Kidney glomerular epithelial cell (primary cell): Measurements from ENCODE around the gene TMEM254.
"Not testable (repeated sequence)": the region's sequence is repeated elsewhere in the genome, so short reads cannot be mapped to it uniquely, and the experiment has no call there.

Experiments
- DNase-seq: peaks from one replicate; lab custom pipeline; 2025; lab: John Stamatoyannopoulos, UW

Gene TMEM254

DNA sequence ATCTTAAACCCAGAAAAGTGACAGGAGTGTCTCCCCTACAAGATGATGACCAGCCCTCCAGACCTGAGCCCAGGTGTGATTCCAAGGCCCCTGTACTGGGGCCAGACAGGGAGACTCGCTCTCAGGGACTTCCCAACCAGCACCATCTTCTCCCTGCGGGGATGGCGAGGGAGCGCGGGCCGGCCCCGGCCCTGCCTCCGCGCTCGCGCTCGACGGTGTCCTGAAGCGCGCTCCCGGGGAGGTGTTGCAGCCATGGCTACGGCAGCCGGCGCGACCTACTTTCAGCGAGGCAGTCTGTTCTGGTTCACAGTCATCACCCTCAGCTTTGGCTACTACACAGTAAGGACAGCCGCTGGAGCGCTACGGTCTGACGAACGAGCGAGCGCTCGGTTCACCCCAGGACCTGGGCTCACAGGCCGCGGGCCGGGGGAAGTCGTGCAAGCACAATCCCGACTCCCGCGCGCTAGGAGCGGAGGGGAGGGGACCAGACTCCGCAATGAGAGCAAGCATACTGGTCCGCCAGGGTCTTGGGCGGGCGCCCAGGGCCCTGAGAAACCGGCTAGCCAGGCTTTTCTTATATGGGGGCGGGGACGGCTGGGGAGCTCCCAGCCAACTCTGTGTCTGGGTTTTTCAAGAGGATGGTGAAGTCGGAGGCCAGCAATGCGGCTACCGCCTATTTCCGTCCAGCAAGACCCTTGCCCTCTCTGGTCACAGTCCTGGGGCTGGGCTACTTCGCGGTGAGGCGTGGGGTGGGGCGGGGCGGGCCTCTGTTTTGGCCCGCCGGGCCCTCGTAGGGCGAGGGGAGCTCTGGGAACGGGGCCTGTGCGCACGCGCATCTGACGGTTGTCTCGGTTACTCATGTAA is at the start of gene TMEM254:
TSS of gene TMEM254 (plus strand) at position 218 of the 864 bp plus-strand sequence. CDS start at position 253, 35 bp downstream.
- DNase-seq: peak; percentile 89

- not testable (repeated sequence) for DNase-seq
These were observed 49.3 kb upstream of the TMEM254 start for GRCh38 chr10:80029205-80029604.

GRCh38 chr10:80029865-80030264 is 48.6 kb upstream of the TMEM254 start:
- DNase-seq: not testable (repeated sequence)

DNA sequence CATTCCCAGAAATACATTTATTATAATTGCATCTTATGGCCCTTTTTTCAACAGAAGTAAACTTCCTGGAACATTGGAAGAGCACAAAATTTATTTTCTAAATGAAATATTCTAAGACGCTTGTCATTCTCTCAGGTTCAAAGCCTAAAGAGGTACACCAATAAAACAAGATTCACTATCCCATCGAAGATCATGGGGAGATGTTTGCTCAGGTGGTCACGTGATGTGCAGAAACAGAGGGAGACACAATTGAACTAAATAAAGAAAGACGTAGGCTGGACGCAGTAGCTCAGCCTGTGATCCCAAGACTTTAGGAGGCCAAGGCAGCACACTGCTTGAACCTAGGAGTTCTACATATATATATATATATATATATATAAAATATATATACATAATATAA is 46.0 kb upstream of the TMEM254 start:
- no peak for DNase-seq

- not testable (repeated sequence) for DNase-seq
These were observed 43.7 kb upstream of the TMEM254 start for GRCh38 chr10:80034766-80035165.

- not testable (repeated sequence) for DNase-seq
These were observed 43.0 kb upstream of the TMEM254 start for GRCh38 chr10:80035430-80035829.

DNA sequence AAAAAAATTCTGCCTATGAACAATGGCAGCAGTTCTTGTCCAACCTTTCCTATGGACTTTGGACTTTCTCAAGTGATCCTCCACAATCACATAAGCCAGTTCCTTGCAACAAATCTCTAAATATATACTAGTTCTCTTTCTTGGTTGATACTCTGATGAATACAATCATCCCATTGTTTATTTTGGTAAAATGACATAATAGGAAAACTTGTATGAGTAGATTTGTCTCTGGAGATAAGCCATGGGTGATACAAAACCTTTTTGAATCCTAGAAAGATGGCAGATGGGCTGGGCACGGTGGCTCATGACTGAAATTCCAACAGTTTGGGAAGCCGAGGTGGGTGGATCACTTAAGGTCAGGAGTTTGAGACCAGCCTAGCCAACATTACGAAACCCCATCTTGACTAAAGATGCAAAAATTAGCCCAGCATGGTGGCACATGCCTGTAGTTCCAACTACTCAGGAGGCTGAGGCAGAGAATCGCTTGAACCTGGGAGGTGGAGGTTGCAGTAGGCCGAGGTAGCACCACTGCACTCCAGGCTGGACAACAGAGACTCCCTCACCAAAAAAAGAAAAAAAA is 41.5 kb upstream of the TMEM254 start:
- not testable (repeated sequence) for DNase-seq

- not testable (repeated sequence) for DNase-seq
These were observed 40.2 kb upstream of the TMEM254 start for GRCh38 chr10:80038226-80038625.

DNA sequence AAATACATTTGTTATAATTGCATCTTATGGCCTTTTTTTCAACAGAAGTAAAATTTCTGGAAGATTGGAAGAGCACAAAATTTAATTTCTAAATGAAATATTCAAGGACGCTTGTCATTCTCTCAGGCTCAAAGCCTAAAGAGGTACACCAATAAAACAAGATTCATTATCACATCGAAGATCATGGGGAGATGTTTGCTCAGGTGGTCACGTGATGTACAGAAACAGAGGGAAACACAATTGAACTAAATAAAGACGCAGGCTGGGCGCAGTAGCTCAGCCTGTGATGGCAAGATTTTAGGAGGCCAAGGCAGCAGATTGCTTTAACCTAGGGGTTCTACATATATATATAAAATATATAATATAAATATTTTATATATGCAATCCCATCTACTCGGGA is 37.3 kb upstream of the TMEM254 start:
- no peak for DNase-seq

DNA sequence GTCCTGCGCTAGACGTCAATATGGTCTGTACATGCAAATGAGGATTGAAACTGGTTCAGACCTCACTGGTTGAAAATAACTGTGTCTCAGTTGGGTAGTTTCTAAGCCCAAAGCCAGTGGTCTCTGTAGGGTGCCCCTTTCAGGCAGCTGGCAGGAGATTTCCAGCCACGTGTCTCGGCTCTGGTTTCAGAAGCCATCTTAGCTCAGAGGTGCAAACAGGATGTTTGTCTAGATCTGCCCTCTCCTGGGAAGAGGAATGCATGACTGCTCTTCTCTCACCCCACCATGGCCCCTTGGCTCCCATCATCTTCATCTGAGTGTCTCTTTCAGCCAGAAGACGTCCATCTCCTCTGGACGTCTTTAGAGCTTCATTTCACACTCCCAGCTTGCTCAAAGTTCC is 33.5 kb upstream of the TMEM254 start:
- DNase-seq: not testable (repeated sequence)

GRCh38 chr10:80046629-80047441 is 31.6 kb upstream of the TMEM254 start:
- DNase-seq: peak; percentile 12

DNA sequence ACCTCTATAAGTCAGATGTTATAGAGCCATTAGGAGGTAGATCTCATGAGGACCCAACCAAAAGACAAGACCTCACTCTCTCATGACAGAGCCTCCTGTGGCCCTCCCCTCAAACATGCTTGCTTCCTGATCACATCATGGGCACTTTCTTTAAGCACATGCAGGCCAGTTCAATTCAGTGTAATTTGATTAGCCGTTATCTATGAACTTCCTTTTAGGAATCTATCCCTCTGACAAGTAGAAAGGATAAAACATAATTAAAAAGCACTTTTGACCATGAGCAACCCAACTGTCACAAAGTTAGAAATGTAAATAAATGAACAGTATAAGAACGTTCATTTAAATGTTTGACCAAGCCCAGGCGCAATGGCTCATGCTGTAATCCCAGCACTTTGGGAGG is 27.7 kb upstream of the TMEM254 start:
- DNase-seq: no peak

GRCh38 chr10:80051993-80052392 is 26.5 kb upstream of the TMEM254 start:
- DNase-seq: no peak

DNA sequence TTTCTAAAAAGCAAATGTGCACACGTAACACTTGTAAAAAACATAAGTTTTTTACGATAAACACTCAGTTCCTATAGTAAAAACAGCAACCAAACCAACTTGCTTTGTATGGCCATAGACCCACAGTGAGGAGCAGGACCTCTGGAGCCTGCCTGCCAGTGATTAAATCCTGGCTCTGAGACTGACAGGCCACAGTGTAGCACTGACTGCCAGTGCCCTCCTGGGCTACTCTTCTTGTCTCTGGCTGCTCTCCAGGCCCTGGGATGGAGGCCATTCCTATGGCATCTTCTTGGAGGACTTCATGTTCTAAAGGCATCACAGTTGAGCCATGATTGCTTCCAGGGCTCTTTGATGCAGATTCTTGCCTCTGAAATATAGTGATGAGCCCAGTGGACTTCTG is 22.7 kb upstream of the TMEM254 start:
- no peak for DNase-seq

GRCh38 chr10:80057171-80057570 is 21.3 kb upstream of the TMEM254 start:
- no peak for DNase-seq

DNA sequence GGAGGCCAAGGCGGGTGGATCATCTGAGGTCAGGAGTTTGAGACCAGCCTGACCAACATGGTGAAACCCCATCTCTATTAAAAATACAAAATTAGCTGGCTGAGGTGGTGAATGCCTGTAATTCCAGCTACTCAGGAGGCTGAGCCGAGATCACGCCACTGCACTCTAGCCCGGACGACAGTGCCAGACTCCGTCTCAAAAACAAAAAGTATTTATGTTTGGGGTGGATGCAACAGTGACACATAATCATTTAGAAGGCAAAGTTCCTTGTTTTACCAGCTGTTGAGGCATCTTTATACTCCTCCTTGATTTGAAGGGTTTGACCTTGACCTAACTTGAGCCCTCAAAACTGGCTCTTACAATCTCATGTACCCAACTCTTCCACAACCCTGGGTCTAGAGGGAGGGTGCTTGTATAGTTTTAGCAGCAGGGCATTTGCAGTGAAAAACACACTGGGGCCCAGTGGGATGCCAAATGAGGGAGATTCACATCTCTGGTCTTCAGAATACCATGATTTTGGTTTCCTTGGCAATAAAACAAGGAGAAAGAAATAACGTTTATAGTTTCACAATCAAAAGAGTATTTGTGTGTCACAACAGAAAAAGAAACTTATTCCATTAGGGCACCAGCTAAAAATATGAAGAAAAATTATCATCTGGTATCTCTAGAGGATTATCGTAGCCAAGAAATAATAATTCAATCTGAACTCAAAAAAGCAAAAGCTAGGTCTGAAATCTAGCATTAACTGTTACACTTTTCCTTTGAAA is 14.2 kb upstream of the TMEM254 start:
- no peak for DNase-seq

DNA sequence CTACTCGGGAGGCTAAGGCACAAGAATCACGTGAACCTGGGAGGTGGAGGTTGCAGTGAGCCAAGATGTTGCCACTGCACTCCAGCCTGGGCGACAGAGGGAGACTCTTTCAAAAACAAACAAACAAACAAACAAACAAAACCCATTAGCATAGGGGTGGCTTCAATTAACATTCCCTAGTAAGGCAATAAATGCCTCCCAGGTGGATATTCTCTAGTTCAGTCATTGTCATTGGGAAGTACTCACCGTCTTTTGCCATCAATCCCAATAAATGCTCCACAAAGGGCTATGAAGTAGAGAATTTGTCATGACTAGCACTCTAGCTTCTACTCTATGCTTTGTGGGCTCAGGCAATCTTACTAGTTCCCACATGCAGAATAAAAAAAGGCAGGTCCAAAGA is 11.7 kb upstream of the TMEM254 start:
- no peak for DNase-seq

- DNase-seq: not testable (repeated sequence)
These were observed 10.6 kb upstream of the TMEM254 start for GRCh38 chr10:80067821-80068220.

- no peak for DNase-seq
These were observed 10.2 kb upstream of the TMEM254 start for GRCh38 chr10:80068270-80068669.

GRCh38 chr10:80070057-80070456 is 8.4 kb upstream of the TMEM254 start:
- DNase-seq: no peak

GRCh38 chr10:80072584-80072983 is 5.9 kb upstream of the TMEM254 start:
- no peak for DNase-seq

DNA sequence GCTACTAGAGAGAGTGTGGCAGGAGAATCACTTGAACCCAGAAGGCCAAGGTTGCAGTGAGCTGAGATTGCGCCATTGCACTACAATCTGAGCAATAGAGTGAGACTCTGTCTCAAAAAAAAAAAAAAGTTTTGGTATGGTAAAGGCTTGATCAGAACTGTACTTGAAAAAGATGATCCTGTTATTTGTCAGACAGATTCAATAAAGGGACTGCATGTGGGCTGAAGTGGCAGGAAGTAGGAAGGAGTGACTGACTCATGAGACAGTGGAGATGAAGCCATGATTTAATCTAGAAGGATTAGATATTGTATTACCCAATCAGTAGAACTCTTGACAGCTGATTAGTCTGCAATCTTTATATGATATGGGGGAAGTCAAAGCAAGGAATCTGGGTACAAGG is 2.7 kb upstream of the TMEM254 start:
- no peak for DNase-seq
